ENCODE measurements around the gene BNC2. TPM values are rescaled to one million over a fixed set of nuclear protein-coding genes. Genes with fewer than 3 reads are reported as not detected.

The BNC2 gene
- total RNA-seq, 2 donors from 2014 or later: 0.32 TPM; not detected in 1

DNA sequence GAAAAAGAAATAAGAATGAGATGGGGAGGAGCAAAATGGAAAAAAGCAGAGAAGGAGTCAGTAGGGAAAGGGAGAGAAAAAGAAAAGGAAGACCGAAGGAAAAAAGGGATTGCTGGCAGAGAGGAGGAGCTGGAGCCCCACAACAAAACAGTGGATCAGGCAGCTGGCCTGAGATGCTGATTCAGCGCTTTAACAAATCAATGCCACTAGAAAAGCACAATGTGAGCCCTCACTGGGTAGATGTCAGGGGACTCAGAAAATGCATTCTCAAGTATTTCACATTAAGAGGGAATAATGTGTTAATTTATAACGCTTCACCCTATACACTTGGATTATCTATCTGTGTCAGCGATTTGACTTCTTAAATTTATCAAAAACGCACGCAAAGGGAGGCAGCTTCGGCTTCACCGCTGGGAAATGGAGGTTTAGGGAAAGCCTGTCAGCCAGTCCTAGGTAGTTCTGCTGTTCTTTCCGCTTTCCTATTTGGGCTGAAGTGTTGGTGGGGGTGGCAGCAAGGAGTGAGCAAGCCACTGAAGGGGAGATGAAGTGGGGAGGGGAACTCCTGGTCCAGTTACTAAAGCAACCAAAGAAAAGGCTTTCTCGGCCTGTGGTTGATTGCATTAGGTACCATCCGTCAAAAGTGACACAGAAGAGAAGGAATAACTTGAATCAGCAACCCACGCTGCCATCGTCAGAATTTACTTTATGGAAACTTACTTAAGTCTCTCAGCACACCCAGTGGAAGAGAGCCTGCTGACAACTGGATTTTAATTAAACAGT is 161.6 kb downstream of the BNC2 start:
- no peaks in the 10 kb centered on the region for H3K36me3 Mint-ChIP-seq (ENCODE audit: insufficient read depth in 2 of 2)
- peaks cover 4 to 9% of the 10 kb centered on the region in 2 donors for H3K9me3 Mint-ChIP-seq
- no peaks in the 10 kb centered on the region for H3K4me1 Mint-ChIP-seq (ENCODE audit: low read depth)
- DNase-seq (no peak), ATAC-seq (replicated peaks in 1 of 2) (no peak)
- H3K4me3 Mint-ChIP-seq: no peak overlapping the region
- H3K27ac Mint-ChIP-seq: no peak overlapping the region
- no peaks in the 10 kb centered on the region for H3K27me3 Mint-ChIP-seq (ENCODE audit: low read depth)

DNA sequence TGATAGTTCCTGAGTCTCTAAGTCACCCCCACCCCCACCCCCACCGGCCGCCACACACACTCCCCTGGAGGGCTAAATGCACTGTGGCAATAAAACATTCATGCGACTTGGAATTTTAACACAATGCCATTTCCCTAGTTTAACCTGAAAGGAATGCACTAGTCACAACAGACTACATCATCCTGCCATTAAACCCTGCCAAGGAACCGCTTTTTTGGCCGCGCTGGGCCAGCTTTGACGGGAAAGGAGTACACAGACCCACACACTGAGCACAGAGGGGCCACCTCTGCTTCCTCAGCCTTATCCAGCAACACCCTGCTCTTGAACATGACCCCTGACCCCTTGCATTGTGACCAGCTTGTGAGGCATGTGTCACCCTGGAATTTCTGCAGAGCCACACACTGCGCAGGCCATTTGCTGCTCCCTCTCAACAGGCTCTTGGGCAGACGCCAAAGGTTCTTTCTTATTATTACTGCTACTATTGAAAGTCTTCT is 165.3 kb downstream of the BNC2 start:
- Mint-ChIP-seq H3K9me3 (peaks cover 4 to 9% of the 10 kb centered on the region in 2 donors), H3K36me3 (ENCODE audit: insufficient read depth in 2 of 2) (no peaks in the 10 kb centered on the region), H3K4me3 (no peak overlapping the region), H3K27me3 (ENCODE audit: low read depth) (no peaks in the 10 kb centered on the region), H3K27ac (no peak overlapping the region), H3K4me1 (ENCODE audit: low read depth) (no peaks in the 10 kb centered on the region)
- DNase-seq: no peak
- ATAC-seq (replicated peaks in 1 of 2): no peak

DNA sequence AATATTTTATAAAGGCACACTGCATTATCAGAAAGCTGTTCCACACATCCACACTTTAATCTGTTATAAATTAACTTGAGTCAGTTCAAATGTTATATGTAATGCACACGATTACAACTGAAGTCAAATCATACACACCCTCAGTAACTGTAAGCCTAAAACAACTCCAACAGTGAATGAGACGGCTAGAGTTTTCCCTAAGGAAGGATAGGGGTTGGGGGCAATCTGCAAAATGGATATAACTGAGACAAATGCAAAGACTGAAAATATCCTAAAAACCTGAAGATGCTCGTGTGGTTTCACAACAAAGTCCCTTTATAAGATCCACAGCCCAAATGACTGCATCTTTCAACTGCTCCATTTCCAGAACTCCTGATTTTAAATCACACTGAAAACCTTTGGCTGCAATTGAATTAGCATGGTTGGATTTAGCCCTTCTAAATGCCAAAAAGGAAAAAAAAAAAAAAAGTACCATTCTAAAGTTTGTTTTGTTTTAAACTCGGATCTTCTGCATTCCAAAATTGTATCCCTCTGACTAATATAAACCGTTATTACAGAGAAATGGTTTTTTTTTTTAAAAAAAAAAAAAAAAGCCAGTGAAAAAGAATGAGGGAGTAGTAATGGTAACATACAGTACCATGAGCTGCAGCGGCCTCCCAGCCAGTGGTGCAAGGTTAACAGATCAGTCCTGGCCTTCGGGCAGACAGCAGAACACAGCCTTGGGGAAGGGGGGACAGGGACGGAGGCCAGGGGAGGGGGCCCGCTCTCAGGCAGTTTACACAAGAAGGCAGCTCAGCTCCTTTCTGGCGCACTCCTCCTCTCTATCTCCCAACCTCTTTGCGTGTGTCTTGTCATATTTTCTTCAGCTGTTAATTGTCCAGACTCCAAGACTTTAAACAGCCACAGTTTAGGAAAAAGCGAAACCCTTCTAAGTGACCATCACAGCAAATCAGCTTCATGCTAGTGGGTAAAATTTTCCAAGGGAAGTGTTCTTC is 166.1 kb downstream of the BNC2 start:
- ATAC-seq (replicated peaks in 1 of 2): no peak

DNA sequence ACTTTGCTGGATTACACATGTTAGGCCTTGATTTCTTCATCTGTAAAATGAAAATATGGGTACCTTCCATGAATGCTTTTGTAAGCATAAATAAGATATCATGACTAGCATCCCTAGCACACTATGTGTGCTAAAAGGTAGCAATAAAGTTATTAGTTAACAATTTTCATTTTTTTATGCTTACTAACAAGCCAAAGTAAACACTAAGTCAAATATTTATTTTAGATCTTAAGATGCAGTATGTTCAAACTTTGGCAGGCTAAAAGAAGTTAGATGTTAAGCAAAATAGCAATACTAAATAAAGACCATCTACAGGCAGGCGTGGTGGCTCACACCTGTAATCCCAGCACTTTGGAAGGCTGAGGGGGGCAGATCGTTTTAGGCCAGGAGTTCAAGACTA is 169.1 kb downstream of the BNC2 start:
- ATAC-seq (replicated peaks in 1 of 2) (no peak), DNase-seq (no peak)
- H3K9me3 Mint-ChIP-seq: peaks cover 2 to 5% of the 10 kb centered on the region in 2 donors
- no peak overlapping the region for H3K4me3 Mint-ChIP-seq
- no peaks in the 10 kb centered on the region for H3K27me3 Mint-ChIP-seq (ENCODE audit: low read depth)
- H3K36me3 Mint-ChIP-seq (ENCODE audit: insufficient read depth in 2 of 2): no peaks in the 10 kb centered on the region
- no peaks in the 10 kb centered on the region for H3K4me1 Mint-ChIP-seq (ENCODE audit: low read depth)
- no peak overlapping the region for H3K27ac Mint-ChIP-seq

More for the DNA sequence above, 166.1 kb downstream of the BNC2 start:
- H3K27me3 Mint-ChIP-seq (ENCODE audit: low read depth): no peaks in the 10 kb centered on the region
- no peak overlapping the region for H3K27ac Mint-ChIP-seq
- peaks cover 4 to 9% of the 10 kb centered on the region in 2 donors for H3K9me3 Mint-ChIP-seq
- no peak for DNase-seq
- no peak overlapping the region for H3K4me3 Mint-ChIP-seq
- H3K4me1 Mint-ChIP-seq (ENCODE audit: low read depth): no peaks in the 10 kb centered on the region
- H3K36me3 Mint-ChIP-seq (ENCODE audit: insufficient read depth in 2 of 2): no peaks in the 10 kb centered on the region

DNA sequence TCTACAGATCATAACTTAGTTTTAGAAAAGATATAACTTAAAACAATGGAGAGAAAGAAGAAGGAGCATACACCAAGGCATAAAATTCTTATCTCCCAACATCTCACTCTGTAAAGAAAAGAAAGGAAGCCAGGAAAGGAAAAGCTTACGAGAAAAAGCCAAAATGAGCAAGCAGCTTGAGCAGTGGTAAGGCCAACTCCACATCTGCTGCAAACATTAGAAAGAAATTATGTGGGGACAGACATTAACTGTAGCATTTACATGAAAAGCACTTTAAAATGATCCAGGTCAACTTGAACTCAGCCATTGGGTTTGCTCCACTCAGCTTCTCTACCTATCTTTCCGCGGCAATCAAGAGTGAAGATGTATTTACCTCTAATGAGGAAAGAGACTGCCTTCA is 176.9 kb downstream of the BNC2 start:
- Mint-ChIP-seq H3K27ac (no peak overlapping the region), H3K4me1 (ENCODE audit: low read depth) (no peaks in the 10 kb centered on the region), H3K27me3 (ENCODE audit: low read depth) (no peaks in the 10 kb centered on the region), H3K36me3 (ENCODE audit: insufficient read depth in 2 of 2) (no peaks in the 10 kb centered on the region), H3K4me3 (no peak overlapping the region), H3K9me3 (peaks cover 3 to 11% of the 10 kb centered on the region in 2 donors)
- no peak for DNase-seq
- no peak for ATAC-seq (replicated peaks in 1 of 2)

DNA sequence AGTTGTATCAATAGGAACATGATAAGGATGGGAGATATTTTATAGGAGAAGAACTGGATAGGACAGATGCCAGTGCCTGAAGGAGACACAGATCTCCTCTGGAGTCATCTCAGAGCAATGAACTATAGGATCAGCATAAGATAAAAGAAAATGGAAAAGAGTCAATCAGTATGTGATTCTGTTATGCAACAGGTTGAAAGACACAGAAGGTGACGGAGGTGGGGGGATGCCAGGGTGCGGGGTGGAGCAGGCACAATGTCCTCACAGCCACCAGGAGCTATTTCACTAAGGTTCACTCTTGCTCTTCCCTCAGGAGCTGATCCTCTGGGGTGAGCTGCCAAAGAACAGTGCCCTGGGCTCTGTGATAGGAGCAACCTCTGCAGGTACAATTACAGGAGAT is 179.8 kb downstream of the BNC2 start:
- Mint-ChIP-seq H3K27me3 (ENCODE audit: low read depth) (no peaks in the 10 kb centered on the region), H3K4me1 (ENCODE audit: low read depth) (no peaks in the 10 kb centered on the region), H3K4me3 (no peak overlapping the region), H3K36me3 (ENCODE audit: insufficient read depth in 2 of 2) (no peaks in the 10 kb centered on the region), H3K9me3 (peaks cover 1 to 9% of the 10 kb centered on the region in 2 donors), H3K27ac (no peak overlapping the region)
- DNase-seq (no peak), ATAC-seq (replicated peaks in 1 of 2) (no peak)

DNA sequence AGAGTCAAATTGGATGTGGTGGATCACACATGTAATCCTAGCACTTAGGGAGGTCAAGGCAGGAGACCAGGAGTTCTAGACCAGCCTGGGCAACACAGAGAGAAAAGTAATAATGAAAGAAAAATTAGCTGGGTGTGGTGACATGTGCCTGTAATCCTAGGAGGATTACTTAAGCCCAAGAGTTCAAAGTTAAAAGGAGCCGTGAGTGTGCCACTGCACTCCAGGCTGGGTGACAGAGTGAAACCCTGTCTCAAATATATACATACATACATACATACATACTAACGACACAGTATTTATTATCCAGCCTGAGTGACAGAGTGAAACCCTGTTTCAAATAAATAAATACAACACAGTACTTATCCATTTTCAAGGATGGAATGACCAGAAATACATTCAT is 180.3 kb downstream of the BNC2 start:
- no peak overlapping the region for H3K4me3 Mint-ChIP-seq
- DNase-seq (no peak), ATAC-seq (replicated peaks in 1 of 2) (no peak)
- no peaks in the 10 kb centered on the region for H3K4me1 Mint-ChIP-seq (ENCODE audit: low read depth)
- H3K9me3 Mint-ChIP-seq: peaks cover 1 to 8% of the 10 kb centered on the region in 2 donors
- no peak overlapping the region for H3K27ac Mint-ChIP-seq
- H3K36me3 Mint-ChIP-seq (ENCODE audit: insufficient read depth in 2 of 2): no peaks in the 10 kb centered on the region
- no peaks in the 10 kb centered on the region for H3K27me3 Mint-ChIP-seq (ENCODE audit: low read depth)

DNA sequence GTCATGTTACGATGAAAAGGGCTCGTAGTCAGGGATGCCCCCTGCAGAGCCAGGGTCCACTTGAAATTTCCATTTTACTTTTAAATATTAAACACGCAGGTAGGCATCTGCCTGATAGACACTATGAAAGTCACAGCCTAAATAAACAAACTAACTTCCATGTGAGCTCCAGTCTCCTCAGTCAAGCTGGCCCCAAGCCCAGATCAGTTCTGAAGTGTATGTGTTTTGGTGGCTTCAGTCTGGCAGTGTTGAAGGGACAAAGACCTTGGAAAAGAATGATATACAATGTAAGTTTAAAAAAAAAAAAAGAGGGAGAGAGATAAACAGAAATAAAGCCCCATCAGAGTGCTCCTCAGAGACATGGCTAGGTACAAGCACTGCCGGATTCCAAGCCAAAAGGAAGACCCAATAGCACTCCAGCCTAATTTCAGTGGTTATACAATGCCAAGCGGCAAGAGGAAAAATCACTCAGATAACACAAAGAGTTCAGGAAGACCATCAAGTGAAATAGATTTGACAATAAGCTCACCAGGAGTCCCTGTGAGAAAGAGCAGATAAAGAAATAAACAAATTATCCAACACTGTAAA is 181.0 kb downstream of the BNC2 start:
- H3K36me3 Mint-ChIP-seq (ENCODE audit: insufficient read depth in 2 of 2): no peaks in the 10 kb centered on the region
- DNase-seq (no peak), ATAC-seq (replicated peaks in 1 of 2) (no peak)
- peaks cover 1 to 8% of the 10 kb centered on the region in 2 donors for H3K9me3 Mint-ChIP-seq
- H3K27me3 Mint-ChIP-seq (ENCODE audit: low read depth): no peaks in the 10 kb centered on the region
- H3K4me1 Mint-ChIP-seq (ENCODE audit: low read depth): no peaks in the 10 kb centered on the region
- H3K27ac Mint-ChIP-seq: no peak overlapping the region
- H3K4me3 Mint-ChIP-seq: no peak overlapping the region

DNA sequence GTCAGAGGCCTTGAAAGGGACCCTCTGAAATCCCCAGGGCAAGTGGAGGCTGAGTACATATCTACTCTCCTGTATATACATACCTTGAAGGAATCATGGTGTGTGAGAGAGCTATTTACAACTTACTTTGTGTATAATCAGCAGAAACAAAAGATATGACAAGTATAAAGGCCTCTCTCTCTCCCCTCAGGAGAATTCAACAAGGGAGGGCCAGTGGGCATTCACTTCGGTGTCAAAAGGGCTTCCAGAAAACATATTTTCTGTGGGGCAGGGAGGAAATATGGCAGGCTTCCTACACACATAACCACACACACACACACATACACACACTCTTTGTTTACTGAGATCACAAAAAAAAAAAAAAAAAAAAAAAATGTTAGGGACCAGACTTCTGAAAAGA is 181.7 kb downstream of the BNC2 start:
- no peak for ATAC-seq (replicated peaks in 1 of 2)

DNA sequence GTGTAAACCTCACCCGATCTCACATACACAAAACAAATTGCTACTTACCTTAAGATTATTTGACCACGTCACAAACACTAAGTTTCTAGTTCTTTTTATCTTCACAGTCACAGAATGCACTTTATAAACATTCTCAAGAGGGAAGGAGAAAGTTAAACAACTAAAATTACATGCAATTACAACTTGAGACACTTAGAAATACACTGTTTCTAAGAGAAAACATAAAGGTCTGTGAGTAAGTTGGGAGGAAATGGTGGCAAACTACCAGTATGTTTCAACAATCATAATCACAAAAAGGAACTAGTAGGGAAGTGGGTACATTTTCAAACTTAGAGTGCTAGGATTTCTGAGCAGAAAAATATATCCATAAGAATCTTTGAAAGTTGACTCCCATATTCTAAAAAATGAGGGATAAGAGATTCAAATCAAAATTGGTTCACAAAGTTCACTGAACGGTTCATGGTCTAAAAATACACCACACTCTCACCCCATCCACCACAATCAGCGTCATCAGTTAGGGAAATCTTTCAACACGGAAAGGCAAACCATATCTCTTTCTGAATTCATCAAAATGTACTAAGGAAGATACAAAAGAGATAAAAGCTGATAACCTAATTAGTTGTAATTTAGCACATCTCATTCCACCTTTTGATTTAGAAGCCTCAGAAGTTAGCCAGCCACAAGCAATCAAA is 182.6 kb downstream of the BNC2 start:
- Mint-ChIP-seq H3K4me1 (ENCODE audit: low read depth) (no peaks in the 10 kb centered on the region), H3K36me3 (ENCODE audit: insufficient read depth in 2 of 2) (no peaks in the 10 kb centered on the region), H3K9me3 (peaks cover 1 to 5% of the 10 kb centered on the region in 2 donors), H3K27ac (no peak overlapping the region), H3K27me3 (ENCODE audit: low read depth) (no peaks in the 10 kb centered on the region), H3K4me3 (no peak overlapping the region)
- ATAC-seq (replicated peaks in 1 of 2): no peak
- no peak for DNase-seq

More for the DNA sequence above, 181.7 kb downstream of the BNC2 start:
- H3K27ac Mint-ChIP-seq: no peak overlapping the region
- H3K9me3 Mint-ChIP-seq: peaks cover 1 to 5% of the 10 kb centered on the region in 2 donors
- H3K36me3 Mint-ChIP-seq (ENCODE audit: insufficient read depth in 2 of 2): no peaks in the 10 kb centered on the region
- no peaks in the 10 kb centered on the region for H3K4me1 Mint-ChIP-seq (ENCODE audit: low read depth)
- no peak overlapping the region for H3K4me3 Mint-ChIP-seq
- no peaks in the 10 kb centered on the region for H3K27me3 Mint-ChIP-seq (ENCODE audit: low read depth)
- no peak for DNase-seq

DNA sequence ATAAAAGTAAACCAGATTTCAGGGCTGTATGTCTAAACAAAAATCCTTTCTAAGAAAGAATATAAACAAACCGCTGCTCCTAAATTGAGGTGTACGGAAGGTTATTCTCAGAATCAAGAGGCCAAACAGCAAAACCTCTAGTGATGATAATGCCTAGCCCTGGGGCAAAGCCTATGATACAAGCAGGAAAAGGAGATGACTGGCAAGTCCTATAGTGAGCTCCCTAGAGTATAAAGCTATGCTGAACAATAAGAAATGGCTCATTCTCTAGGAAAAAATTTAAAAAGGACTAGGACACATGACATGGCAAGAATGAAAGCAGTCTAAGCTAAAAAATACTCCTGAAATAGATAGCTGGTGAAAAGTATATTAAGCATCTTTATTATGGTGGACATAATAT is 187.1 kb downstream of the BNC2 start:
- Mint-ChIP-seq H3K36me3 (ENCODE audit: insufficient read depth in 2 of 2) (no peaks in the 10 kb centered on the region), H3K9me3 (peaks cover 1 to 3% of the 10 kb centered on the region in 2 donors), H3K27me3 (ENCODE audit: low read depth) (no peaks in the 10 kb centered on the region), H3K4me1 (ENCODE audit: low read depth) (no peaks in the 10 kb centered on the region), H3K4me3 (no peak overlapping the region), H3K27ac (no peak overlapping the region)
- ATAC-seq (replicated peaks in 1 of 2): no peak
- DNase-seq: no peak

DNA sequence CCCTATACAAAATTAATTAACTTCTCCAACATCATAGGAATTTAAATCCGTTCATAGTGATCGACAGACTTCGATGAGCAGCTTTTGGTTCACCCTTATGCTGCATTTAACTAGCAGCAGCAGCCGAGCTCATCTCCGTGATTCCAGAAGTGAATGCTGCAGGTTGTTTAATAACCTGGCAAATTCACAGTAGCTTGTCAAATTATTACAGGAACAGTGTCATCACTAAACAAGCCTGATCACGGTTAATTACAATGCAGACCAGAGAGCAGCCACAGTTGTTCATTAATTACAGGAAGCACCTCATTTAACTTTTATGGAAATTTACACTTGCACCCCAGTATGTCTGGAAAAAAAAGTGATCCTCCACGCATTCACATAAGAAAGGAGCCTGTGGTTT is 188.2 kb downstream of the BNC2 start:
- H3K4me1 Mint-ChIP-seq (ENCODE audit: low read depth): no peaks in the 10 kb centered on the region
- ATAC-seq (replicated peaks in 1 of 2) (no peak), DNase-seq (no peak)
- H3K27ac Mint-ChIP-seq: no peak overlapping the region
- H3K4me3 Mint-ChIP-seq: no peak overlapping the region
- H3K36me3 Mint-ChIP-seq (ENCODE audit: insufficient read depth in 2 of 2): no peaks in the 10 kb centered on the region
- H3K9me3 Mint-ChIP-seq: peaks cover 0 to 1% of the 10 kb centered on the region in 2 donors
- H3K27me3 Mint-ChIP-seq (ENCODE audit: low read depth): no peaks in the 10 kb centered on the region
